Kidney epithelial cell (primary cell): ENCODE results near the gene EZH1. TPM values are rescaled to one million over a fixed set of nuclear protein-coding genes. Genes with fewer than 3 reads are reported as not detected.
A peak's percentile ranks its signal among the peaks of the same experiment; 100 is the strongest.

Experiments
- DNase-seq: peaks from one replicate; pipeline ENCODE4 v3.0.0-alpha.2; 2010; ENCODE audit warnings: low read depth
- H3K27me3 ChIP-seq: 2 replicates; pipeline ENCODE4 v1.6.0; 2011; ENCODE audit warnings: low read length; ENCODE audit not compliant: control insufficient read depth, insufficient read depth
- H3K36me3 ChIP-seq: 2 replicates; pipeline ENCODE4 v1.5.1; 2011; ENCODE audit warnings: low read length; ENCODE audit not compliant: control insufficient read depth, insufficient read depth
- H3K4me3 ChIP-seq: 2 replicates; pipeline ENCODE4 v1.5.1; 2011; ENCODE audit warnings: low read depth, mild to moderate bottlenecking, control low read depth, low read length
- CTCF ChIP-seq: IDR thresholded peaks from 2 replicates; pipeline ENCODE4 v1.5.1; 2011; ENCODE audit warnings: mild to moderate bottlenecking, moderate library complexity, low read length, control low read depth, inconsistent platforms; ENCODE audit not compliant: insufficient read depth, poor library complexity, severe bottlenecking
- total RNA-seq: library from RNA; depleted of rRNA; stranded (reverse); fragments of >200 nt; gene quantifications from 2 replicates; pipeline ENCODE4 v1.2.3, GENCODE V29; 2015

The EZH1 gene
- total RNA-seq, 1 donor from 2014 or later, result 14.7 TPM

- Histone ChIP-seq H3K27me3 (peaks cover 13% of the 10 kb centered on the region), H3K4me3 (no peak overlapping the region), H3K36me3 (no peaks in the 10 kb centered on the region)
- no peak for TF ChIP-seq CTCF
- DNase-seq, result no peak
Measured at GRCh38 chr17:42686520-42687128, 58.2 kb downstream of the EZH1 start.

- Histone ChIP-seq H3K36me3 (no peaks in the 10 kb centered on the region), H3K4me3 (no peak overlapping the region)
- no peak for DNase-seq
Measured at GRCh38 chr17:42685831-42686230, 59.0 kb downstream of the EZH1 start.

GRCh38 chr17:42684929-42685556 is 59.8 kb downstream of the EZH1 start:
- Histone ChIP-seq H3K4me3 (no peak overlapping the region), H3K27me3 (peaks cover 13% of the 10 kb centered on the region), H3K36me3 (no peaks in the 10 kb centered on the region)
- DNase-seq, result no peak
- TF ChIP-seq CTCF, result no peak

More at GRCh38 chr17:42685831-42686230, 59.0 kb downstream of the EZH1 start:
- no peak for TF ChIP-seq CTCF
- H3K27me3 ChIP-seq, result peaks cover 13% of the 10 kb centered on the region

- DNase-seq, result no peak
- Histone ChIP-seq H3K27me3 (peaks cover 13% of the 10 kb centered on the region), H3K36me3 (no peaks in the 10 kb centered on the region), H3K4me3 (peak overlapping the region; percentile 6)
- no peak for TF ChIP-seq CTCF
Measured at GRCh38 chr17:42683407-42684034, 61.3 kb downstream of the EZH1 start.

- TF ChIP-seq CTCF, result no peak
- H3K36me3 ChIP-seq, result no peaks in the 10 kb centered on the region
- H3K27me3 ChIP-seq, result peaks cover 13% of the 10 kb centered on the region
- DNase-seq, result no peak
- peak overlapping the region; percentile 53 for H3K4me3 ChIP-seq
Measured at GRCh38 chr17:42682722-42683403, 62.0 kb downstream of the EZH1 start.
